AG09309 (cell line): ENCODE measurements around the gene PCBP3.

Source experiments
- DNase-seq: peaks from one replicate; pipeline ENCODE4 v3.0.0-alpha.2; 2010; ENCODE audit warnings: low read depth
- H3K4me3 ChIP-seq: 2 replicates; pipeline ENCODE4 v1.5.1; 2011; ENCODE audit warnings: mild to moderate bottlenecking, low read depth, low read length, moderate library complexity; ENCODE audit not compliant: control insufficient read depth
- TF ChIP-seq, protein P1 (sequence below): IDR thresholded peaks from 2 replicates; pipeline ENCODE4 v1.5.1; 2011; ENCODE audit warnings: mild to moderate bottlenecking, low read depth, low read length, inconsistent platforms; ENCODE audit not compliant: insufficient read depth, control insufficient read depth; ENCODE audit errors: missing control alignments

The PCBP3 gene

DNA sequence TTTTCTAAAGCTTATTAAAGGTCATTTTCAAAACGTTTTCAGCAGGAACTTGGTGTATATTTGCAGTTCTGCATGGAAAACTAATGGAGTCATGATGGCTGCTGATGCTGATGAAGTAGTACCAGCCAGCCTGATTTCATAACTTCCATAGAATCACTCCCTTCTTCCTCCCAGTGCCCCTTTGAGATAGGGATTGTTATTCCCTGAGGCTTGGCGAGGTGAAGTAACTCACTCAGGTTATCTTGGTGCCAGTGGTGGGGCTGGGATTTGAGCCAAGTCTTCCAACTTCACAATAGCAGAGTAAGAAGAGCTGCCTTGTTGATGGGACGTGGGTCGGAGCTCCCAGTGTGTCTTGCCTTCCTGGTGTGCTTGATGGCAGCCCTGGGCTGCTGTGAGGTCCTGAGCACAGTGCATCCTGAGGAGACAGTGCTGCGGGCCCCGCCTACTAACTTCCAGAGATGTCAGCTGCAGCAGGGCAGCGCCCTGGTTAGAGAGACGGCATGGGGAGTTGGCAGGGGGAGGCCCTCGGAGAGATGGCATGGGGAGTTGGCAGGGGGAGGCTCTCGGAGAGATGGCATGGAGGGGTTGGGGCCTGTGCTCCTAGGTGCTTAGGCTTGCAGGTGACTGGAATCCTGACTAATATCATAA lies 92.6 kb downstream of the PCBP3 start:
- TF ChIP-seq, protein P1, sequence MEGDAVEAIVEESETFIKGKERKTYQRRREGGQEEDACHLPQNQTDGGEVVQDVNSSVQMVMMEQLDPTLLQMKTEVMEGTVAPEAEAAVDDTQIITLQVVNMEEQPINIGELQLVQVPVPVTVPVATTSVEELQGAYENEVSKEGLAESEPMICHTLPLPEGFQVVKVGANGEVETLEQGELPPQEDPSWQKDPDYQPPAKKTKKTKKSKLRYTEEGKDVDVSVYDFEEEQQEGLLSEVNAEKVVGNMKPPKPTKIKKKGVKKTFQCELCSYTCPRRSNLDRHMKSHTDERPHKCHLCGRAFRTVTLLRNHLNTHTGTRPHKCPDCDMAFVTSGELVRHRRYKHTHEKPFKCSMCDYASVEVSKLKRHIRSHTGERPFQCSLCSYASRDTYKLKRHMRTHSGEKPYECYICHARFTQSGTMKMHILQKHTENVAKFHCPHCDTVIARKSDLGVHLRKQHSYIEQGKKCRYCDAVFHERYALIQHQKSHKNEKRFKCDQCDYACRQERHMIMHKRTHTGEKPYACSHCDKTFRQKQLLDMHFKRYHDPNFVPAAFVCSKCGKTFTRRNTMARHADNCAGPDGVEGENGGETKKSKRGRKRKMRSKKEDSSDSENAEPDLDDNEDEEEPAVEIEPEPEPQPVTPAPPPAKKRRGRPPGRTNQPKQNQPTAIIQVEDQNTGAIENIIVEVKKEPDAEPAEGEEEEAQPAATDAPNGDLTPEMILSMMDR, result no peak
- H3K4me3 ChIP-seq, result no peak overlapping the region
- no peak for DNase-seq

DNA sequence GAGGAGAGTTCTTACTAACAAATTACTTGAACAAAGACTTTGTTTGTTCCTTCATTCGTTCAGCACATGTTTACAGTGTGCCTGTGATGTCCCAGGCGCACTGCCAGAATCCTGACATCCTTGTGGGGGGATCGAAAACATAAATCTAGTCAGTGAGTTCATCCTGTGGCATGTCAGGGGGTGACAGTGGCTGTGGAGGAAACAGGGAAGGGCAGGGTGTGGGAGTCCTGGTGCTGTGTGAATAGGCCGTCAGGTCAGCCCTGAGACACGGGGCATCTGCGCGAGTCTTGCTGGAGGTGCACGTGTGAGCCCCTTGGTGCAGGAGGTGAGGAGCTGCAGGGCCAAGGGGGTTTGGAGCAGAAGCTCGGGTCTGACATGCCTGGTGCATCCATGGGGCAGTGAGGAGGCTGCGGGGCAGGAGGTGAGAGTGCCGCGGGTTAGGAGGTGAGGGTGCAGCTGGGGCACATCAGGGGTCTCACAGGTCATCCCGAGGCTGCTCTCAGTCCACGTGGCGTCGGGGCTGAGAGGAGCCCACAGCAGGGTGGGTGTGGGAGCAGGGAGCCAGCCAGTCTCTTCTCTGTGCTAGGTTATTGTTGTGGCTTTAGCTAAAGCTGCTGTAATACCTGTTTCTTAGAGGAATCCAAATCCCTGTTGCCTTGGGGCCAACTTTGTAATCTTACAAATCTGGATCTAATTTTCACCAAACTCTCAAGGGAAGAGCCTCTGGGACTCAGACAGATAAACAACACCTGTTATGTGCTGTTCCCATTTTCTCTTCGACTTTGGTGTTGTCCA lies 93.4 kb downstream of the PCBP3 start:
- H3K4me3 ChIP-seq, result no peak overlapping the region
- TF ChIP-seq, protein P1, result no peak
- no peak for DNase-seq

DNA sequence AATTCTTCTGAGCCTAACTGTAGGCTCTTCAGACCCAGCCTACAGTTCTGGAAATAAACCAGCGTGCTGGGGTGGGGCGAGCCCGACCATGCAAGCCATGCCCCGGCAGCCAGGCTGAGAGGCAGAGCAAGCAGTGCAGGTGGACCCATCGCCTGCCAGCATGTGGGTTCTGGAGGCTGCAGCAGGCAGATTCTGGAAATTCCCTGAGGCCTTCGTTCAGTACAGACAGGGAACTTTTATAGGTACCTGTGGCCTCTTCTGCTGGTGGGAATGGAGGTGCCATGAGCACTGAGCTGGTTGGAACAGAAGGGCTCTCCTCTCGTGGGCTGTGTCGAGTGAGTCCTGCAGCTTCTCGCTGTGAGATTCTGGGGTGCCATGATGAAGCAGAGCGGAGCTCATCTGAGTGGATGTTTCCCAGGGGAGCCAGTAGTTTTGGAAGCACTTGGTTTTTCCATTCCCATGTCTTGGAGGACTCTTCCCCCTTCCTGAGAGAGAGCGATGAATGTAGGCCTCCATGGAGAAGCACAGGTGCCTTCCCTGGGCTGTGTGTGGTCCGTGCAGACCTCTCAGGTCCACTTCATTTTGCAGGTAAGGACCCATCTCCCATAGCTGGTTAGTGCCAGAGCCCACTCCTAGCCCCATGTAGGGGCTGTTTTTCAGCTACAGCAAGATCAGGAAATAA lies 94.1 kb downstream of the PCBP3 start:
- no peak overlapping the region for H3K4me3 ChIP-seq
- TF ChIP-seq, protein P1, result no peak
- no peak for DNase-seq

DNA sequence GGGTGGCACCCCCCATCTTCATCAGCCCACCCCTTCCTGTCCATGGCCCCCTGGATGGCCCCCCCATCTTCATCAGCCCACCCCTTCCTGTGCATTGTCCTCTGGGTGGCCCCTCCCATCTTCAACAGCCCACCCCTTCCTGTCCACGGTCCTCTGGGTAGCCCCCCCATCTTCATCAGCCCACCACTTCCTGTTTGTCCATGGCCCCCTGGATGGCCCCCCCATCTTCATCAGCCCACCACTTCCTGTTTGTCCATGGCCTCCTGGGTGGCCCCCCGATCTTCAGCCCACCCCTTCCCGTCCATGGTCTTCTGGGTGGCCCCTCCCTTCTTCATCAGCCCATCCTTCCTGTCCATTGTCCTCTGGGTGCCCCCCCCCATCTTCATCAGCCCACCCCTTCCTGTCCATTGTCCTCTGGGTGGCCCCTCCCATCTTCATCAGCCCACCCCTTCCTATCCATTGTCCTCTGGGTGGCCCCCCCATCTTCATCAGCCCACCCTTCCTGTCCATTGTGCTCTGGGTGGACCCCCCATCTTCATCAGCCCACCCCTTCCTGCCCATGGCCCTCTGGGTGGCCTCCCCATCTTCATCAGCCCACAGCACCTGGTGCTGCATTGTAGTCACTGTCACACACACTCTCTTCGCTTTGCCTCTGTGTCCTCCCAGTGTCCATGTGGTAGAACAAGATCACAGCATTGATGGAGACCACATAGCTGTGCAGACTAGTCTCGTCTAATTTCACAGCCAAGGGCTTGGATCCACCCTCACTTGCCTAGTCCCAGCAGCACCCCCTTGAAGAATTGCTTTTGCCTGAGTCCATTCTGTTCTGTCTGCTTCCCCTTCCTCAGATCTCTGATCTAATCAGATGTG lies 95.9 kb downstream of the PCBP3 start:
- no peak overlapping the region for H3K4me3 ChIP-seq
- DNase-seq, result no peak
- TF ChIP-seq, protein P1, result no peak

DNA sequence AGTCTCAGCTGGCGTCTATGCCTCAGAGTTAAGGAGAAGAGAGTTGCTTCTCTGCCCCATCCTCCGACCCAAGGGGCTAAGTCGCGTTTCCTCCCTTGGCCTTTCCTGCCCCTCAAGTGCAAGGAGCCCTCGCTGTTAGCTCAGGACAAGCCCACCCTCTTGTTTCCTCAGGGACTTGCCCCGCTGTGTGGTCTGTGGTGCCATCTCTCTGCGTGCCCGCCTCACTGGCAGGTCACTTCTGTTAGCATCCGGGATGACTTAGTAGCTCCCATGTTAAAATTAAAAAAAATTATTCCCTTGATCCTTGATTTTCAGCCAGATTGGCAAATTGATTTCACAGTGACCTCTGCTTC lies 96.5 kb downstream of the PCBP3 start:
- DNase-seq, result no peak
- H3K4me3 ChIP-seq, result no peak overlapping the region
- TF ChIP-seq, protein P1, result no peak
